GM19099 (cell line): ENCODE results near the gene CMBL.

Experiments used
- POLR2A ChIP-seq: IDR thresholded peaks from 3 replicates; pipeline ENCODE4 v1.6.1; 2011; ENCODE audit warnings: low read depth; ENCODE audit not compliant: insufficient read length; ENCODE audit errors: extremely low read depth

Gene CMBL

DNA sequence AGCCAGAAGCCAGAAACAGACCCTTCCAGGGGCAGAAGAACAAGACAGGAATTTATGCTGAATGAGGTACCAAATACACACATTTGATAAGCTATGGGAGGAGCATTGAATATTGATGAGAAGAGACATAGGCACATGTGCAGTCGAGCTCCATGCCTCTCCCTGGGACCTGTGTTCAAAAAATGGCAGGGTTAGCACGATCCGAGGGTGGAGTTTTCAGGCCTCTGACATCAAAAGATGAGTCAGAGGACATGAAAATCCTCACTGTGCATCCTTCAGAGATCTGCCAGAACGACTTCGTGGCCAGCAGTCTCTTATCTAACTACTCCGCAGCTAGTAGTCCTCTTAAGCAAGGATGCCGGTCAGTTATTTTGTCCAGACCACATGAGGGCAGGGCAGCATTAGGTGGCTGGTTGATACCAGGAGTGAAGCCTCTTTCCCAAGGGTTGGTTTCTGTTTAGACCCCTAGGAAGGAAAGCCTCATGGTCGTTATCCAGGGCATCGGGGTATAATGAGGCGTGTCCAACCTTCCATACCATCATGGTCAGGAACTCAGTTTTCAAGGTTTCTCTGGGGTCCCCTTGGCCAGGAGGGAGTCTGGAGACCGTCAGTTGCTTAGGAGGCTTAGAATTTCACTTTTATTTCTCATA, 11.6 kb upstream of the CMBL start:
- TF ChIP-seq POLR2A, result no peak

DNA sequence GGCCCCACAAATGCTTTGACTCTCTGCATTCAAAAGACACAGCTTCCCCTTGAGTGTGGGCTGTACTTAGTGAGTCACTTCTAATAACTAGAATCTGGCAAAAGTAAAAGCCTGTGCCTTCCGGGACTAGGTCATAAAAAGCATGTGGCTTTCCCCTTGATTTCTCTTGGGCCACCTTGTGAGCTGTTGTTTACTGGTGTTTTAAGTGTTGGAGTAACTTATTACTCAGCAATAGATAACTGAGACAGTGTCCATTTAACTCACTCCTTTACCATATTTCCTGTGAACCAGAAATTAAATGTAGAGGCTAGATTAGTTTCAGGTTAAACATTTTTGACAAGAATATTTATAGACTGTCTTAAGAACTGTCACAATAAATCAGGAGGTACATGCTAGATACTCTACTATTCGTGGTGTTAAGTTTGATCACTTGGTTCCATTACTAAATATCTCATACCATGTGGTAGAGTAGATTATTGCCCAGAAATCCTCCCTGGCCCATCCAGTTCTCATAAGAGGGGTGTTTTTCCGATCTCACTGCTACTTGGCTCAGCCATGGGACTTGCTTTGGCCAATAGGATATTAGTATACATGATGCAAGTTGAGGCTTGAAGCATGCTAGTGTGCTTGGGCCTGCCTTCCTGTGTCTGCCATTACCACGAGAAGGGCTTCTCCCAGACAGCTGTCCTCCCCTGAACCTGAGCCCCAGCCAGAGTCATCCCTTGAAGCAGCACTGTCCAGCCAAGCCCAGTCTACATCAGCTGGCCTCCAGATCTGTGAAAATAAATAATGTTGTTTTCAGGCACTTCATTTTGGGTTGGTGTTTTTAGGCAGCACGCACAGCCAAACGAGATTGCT, 10.4 kb upstream of the CMBL start:
- no peak for TF ChIP-seq POLR2A

DNA sequence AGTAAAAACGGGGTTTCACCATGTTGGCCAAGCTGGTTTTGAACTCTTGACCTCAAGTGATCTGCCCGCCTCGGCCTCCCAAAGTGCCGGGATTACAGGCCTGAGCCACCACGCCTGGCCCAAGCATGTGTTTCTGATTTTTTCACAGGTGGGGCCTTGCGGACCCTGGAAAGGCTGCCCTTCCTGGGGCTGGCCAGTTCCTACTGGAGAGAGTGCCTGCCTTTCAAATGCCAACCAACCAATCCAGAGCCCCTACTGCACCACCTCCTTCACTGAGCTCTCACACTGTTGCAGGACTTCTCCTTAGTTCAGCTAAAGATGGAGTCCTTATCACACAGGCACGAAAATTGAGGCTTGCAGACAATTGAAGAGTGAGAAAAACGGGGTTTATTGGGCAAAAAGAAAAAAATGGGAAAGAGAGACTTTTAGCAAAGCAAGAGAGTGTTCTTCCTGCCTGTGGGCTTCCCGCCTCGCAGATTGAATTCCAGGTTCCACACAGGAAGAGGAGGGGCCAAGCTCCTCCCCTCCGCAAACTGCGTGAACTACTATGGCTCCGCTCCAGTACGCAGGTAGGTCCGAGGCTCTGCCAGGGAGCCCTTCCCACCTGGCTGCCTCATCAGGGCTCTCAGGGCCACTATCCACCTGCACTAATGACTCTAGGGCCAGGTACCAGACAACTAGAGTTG, 8.3 kb upstream of the CMBL start:
- no peak for TF ChIP-seq POLR2A

DNA sequence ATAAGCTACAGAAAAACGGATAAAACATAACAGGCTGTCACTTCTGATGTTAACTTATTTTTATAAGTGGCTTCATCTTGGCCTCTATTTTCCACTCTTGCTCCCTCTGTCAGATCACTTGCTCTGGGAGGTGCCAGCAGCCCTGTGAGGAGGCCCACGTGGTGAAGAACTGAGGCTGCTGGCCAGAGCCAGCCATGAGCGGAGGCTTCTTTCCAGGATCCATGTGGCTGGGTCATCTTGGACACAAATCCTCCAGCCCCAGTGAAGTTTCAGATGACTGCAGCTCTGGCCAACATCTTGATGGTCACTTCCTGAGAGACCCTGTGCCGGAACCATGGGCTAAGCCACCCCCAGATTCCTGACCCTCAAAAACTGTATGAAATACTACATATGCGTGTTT, 7.5 kb upstream of the CMBL start:
- no peak for TF ChIP-seq POLR2A

DNA sequence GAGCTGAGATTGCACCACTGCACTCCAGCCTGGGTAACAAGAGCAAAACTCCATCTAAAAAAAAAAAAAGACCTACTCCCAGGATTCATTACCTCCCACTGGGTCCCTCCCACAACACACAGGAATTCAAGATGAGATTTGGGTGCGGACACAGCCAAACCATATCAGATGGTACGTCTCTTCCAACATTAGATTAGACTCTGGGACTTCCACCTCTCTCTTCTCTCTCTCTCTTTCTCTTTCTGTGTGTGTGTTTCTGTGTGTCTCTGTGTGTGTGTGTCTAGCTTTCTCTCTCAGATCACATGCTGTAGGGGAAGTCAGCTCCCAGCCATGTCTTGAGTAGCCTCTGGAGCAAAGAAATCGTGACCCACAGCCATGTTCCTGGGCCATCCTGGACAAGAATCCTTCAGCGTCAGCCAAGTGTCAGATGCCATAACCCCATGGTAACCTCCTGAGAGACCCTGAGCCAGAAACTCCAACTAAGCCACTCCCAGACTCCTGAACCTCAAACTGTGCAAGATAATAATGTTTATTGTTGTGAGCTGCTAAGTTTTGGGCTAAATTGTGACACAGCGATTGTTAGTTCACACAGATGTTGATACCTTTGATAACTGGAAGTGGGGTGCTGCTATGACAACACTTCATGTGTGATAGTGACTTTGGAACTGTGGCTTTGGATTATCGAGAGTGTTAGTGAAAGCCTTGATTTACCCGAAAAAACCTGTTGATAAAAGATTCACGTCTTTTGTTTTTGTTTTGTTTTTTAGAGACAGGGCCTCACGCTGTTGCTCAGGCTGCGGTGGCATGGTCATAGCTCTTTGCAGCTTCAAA, 4.1 kb upstream of the CMBL start:
- no peak for TF ChIP-seq POLR2A

DNA sequence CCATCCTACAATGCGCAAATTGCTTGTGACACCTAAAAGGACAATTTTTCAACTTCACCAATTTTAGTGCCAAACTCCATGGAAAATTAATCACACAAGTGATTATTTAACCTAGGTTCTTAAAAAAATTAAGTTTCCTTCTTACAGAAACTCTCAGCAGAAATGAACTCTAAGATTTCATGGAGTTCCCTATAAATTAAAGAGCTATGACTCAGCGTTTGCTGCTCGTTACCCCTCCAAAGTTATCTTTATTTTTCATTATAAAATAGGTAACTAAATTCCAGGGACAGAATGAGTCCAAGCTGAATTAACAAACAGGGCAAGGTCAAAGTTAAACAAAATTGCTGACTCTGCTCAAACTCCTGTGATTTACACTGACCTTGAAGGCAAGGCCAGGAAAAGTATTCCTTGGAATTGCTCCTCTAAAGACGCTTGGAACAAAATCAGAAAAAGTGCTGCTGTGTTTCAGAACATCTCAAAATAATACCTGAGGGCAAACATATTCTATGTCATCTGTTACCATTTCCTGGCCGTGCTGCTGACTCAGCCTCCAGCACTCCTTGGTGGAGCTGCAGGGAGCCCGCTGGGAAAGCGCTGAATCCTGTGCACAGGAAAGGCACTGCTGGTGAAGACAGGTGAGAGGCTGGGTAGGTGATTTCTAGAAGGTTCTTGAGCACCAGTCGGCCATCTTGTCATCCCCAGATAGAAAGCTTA, 2.5 kb upstream of the CMBL start:
- TF ChIP-seq POLR2A, result no peak

DNA sequence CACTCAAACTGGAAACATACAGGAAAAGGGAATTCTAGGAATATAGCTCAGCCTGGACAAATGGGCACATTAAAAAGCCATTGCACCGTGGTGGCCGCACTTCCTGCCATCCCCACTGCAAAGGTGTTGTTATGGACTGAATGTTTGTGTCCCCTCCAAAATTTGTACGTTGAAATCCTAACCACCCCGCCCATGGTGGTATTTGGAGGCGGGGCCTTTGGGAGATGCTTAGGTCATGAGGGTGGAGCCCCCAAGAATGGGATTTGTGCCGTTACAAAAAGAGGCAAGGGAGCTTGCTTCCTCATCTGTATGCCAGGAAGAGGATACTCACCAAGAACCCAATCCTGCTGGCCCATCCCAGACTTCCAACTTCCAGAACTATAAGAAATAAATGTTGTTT, 1.1 kb upstream of the CMBL start:
- no peak for TF ChIP-seq POLR2A

DNA sequence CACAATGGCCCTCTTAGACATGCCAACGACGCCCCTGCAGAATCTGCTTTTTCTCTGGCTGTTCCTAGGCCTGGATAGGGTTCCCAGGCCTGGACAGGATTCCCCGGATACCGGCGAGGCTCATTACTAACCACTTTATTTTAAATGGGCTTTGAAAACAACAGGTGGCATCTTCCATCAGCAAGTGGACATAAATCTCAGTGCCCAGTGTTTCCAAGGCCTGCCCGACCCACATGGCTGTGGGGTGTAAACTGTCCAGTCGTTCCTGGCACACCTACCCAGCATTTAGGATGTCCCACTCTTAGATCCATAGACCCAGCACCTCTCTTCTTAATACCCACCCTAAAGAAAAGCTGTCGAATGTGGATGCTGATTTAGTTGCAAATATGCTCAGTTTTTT, 896 bp downstream of the CMBL start:
- TF ChIP-seq POLR2A, result no peak

DNA sequence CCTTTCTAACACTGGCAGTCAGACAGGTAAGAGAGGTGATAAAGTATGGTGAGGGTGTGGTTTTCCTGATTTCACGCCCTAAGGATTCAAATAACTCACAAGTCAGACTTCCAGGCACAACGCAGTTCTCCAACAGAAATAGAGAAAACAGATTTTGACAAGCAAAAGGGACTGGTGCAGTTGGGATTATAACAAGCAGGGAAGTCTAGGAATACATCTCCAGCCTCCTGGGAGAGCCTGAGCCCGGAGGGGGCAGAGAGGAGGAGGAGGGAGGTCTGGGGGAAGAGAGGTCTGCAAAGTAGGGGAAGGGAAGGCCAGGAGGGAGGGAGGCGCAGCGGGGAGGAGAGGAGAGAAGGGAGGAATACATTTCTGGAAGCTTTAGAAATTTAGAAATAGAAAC, 1.6 kb downstream of the CMBL start:
- TF ChIP-seq POLR2A, result no peak

DNA sequence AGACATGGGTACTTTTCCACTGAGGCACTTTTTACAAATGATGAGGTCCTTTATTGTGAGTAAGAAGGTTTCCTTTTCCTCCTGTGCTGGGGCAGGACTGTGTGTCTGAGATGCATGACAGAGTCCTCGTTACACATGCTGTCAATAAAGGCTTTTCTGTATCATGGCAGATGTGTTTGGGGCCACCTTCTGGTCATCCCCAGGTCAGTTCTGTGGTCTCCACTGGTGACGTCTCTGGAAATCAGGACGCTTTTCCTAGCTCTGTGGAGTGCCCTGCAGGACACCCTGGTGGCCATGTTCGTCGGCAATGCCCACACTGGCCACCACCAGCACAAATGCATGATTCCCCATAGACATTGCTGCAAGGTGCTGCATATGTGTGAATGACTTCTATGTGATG, 2.8 kb downstream of the CMBL start:
- TF ChIP-seq POLR2A, result no peak

DNA sequence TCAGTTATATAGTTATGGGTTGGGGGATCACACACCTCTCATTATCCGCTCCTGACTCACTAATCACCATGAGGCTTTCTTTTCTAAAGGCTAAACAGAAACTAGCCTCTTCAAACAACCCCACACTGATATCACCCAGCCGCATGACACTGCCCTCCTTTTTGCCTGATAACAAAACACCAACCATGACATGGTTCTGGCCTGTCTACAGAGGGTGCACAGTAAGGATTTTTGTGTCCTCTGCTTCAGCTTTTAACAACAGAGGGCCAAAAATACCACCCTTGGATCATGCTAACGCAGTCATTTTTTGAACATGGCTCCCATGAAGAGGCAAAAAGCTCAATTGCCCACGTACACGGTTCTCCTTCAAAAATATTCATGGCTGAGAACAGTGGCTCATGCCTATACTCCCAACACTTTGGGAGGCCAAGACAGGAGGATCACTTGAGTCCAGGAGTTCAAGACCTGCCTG, 4.0 kb downstream of the CMBL start:
- no peak for TF ChIP-seq POLR2A

DNA sequence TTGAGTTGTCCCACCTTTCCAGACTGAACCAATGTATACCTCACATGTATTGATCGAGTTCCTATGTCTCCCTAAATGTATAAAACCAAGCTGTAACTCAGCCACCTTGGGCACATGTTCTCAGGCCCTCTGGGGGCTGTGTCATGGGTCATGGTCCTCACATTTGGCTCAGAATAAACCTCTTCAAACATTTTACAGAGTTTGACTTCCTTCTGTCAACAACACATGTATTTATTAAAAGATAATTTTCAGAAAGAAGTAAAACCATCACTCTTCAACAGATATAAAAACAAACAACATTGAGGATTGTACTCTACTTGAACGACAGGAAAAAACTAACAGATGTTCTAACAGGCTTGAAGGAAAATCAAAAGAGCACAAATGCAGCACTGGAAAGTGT, 4.5 kb downstream of the CMBL start:
- TF ChIP-seq POLR2A, result no peak

DNA sequence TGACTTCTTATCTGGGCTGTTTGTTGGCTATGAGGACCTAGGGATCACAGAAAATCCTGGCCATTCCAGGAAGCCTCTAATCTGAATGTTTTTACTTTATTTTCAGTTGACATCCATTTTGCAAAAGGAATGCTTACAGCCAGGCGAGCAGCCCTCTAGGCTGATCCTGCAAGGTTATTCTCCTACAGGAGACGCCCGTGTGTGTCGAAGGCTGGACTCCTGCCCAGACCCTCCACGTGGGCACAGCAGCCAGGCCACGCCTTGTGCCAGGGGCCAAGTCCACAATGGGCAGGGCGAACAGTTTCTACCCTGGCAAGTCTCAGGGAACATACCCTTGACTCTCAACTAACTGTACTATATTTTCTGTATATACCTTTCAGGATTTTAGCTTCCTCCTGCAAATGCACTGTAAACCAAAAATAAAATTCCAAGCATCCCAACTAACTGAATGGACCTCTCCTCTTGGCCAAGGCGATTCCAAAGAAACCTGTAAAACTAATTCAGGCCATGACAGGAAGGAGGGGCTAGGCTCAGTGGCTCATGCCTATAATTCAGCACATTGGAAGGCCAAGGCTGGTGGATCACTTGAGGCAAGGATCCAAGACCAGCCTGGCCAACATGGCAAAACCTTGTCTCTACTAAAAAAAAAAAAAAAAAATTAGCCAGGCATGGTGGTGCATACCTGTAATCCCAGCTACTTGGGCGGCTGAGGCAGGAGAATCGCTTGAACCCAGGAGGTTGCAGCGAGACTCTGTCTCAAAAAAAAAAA, 5.7 kb downstream of the CMBL start:
- TF ChIP-seq POLR2A, result no peak

DNA sequence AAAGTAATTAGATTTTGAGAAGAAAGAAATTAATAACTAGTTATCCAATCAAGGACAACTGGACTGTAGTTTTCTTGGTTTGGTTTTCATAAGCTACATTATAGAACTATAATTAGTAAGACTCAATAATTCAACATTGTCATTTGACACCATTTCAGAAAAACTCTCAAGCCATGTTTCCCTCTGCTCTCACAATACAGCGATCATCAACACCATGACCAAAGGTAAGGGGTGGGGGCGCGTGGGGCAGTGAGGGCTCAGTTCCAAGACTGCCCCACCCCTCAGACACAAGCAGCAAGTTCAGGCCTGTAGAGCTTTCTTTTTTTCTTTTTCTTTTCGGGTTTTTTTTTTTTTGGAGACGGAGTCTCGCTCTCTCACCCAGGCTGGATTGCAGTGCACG, 6.4 kb downstream of the CMBL start:
- TF ChIP-seq POLR2A, result no peak

DNA sequence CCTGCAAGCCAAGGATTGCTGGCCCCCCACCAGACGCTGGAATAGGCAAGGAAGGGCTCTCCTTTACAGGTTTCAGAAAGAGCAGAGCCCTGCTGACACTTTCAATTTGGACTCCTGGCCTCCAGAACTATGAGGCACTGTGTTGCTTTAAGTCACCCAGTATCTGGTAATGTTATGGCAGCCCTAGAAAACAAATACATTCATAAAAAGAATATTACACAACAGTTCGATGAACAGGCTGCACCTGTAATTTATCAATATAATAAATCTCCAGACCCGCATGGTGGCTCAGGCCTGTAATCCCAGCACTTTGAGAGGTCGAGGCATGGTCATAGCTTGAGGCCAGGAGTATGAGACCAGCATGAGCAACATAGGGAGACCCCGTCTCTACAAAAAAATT, 7.5 kb downstream of the CMBL start:
- TF ChIP-seq POLR2A, result no peak
